Fibroblast of lung (primary cell): ENCODE results near the gene SMARCA2.

Source experiments
- EZH2 ChIP-seq: IDR thresholded peaks from 2 replicates; pipeline ENCODE4 v1.5.1; 2012; ENCODE audit warnings: low read length, control low read depth, mild to moderate bottlenecking; ENCODE audit errors: missing control alignments
- TF ChIP-seq, protein P1 (sequence below), 2 donors: IDR thresholded peaks in 1 of 2; conservative IDR thresholded peaks in 1 of 2; 1 replicate in 1 of 2; 2 replicates in 1 of 2; pipeline ENCODE4 v1.5.1; 2011 to 2012; ENCODE audit warnings: low read length in 2 of 2, control low read depth in 1 of 2, inconsistent platforms in 1 of 2, low read depth in 1 of 2, mild to moderate bottlenecking in 1 of 2

DNA sequence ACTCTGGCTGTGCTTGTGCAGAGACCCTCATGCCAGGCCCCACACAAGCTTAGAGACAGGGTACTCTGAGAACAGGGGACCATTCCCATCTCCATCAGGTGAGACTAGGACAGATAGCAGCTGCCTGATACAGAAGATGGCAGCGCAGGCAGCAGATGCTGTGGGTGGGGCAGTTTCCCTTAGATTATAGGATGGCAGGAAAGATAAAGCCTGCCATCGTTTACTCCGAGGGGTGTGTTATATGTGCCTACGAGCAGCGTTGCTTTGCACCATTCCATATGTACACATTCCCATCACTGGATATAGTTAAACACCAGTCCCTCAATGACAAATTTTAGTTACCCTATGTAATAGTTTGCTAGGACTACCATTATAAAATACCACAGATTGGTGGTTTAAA lies 135.2 kb downstream of the SMARCA2 start:
- TF ChIP-seq, protein P1, sequence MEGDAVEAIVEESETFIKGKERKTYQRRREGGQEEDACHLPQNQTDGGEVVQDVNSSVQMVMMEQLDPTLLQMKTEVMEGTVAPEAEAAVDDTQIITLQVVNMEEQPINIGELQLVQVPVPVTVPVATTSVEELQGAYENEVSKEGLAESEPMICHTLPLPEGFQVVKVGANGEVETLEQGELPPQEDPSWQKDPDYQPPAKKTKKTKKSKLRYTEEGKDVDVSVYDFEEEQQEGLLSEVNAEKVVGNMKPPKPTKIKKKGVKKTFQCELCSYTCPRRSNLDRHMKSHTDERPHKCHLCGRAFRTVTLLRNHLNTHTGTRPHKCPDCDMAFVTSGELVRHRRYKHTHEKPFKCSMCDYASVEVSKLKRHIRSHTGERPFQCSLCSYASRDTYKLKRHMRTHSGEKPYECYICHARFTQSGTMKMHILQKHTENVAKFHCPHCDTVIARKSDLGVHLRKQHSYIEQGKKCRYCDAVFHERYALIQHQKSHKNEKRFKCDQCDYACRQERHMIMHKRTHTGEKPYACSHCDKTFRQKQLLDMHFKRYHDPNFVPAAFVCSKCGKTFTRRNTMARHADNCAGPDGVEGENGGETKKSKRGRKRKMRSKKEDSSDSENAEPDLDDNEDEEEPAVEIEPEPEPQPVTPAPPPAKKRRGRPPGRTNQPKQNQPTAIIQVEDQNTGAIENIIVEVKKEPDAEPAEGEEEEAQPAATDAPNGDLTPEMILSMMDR (conservative IDR thresholded peaks at IDR 0.05 in 1 of 2, IDR thresholded peaks at IDR 0.05 in 1 of 2; ENCODE audit: low read depth in 1 of 2, low read length in 2 of 2), result no peak
- no peak for TF ChIP-seq EZH2
